CD4-positive, alpha-beta T cell treated with Interleukin-12 subunit alpha and Interleukin-12 subunit beta, for 1 hour (primary cell): ENCODE results near the gene ZFYVE28.

Experiments used
- DNase-seq: peaks from one replicate; pipeline ENCODE4 v3.0.0-alpha.2; 2020

The ZFYVE28 gene

GRCh38 chr4:2408976-2409375 lies 9.5 kb downstream of the ZFYVE28 start:
- no peak for DNase-seq

GRCh38 chr4:2408401-2408958 lies 10.0 kb downstream of the ZFYVE28 start:
- no peak for DNase-seq

- no peak for DNase-seq
Measured at GRCh38 chr4:2407991-2408342, 10.5 kb downstream of the ZFYVE28 start.

- no peak for DNase-seq
Measured at GRCh38 chr4:2406920-2407319, 11.5 kb downstream of the ZFYVE28 start.

- no peak for DNase-seq
Measured at GRCh38 chr4:2406406-2406805, 12.0 kb downstream of the ZFYVE28 start.

GRCh38 chr4:2402941-2403340 lies 15.5 kb downstream of the ZFYVE28 start:
- no peak for DNase-seq

GRCh38 chr4:2402048-2402842 lies 16.2 kb downstream of the ZFYVE28 start:
- no peak for DNase-seq

GRCh38 chr4:2401610-2401983 lies 16.8 kb downstream of the ZFYVE28 start:
- DNase-seq, result no peak

GRCh38 chr4:2400841-2401609 lies 17.4 kb downstream of the ZFYVE28 start:
- no peak for DNase-seq

GRCh38 chr4:2399631-2400190 lies 18.7 kb downstream of the ZFYVE28 start:
- no peak for DNase-seq

GRCh38 chr4:2399216-2399615 lies 19.2 kb downstream of the ZFYVE28 start:
- no peak for DNase-seq

GRCh38 chr4:2397596-2398379 lies 20.7 kb downstream of the ZFYVE28 start:
- no peak for DNase-seq

GRCh38 chr4:2396781-2397368 lies 21.6 kb downstream of the ZFYVE28 start:
- no peak for DNase-seq

GRCh38 chr4:2395584-2395983 lies 22.9 kb downstream of the ZFYVE28 start:
- DNase-seq, result no peak

GRCh38 chr4:2395038-2395437 lies 23.4 kb downstream of the ZFYVE28 start:
- no peak for DNase-seq

GRCh38 chr4:2394528-2394927 lies 23.9 kb downstream of the ZFYVE28 start:
- DNase-seq, result no peak

GRCh38 chr4:2393353-2394270 lies 24.8 kb downstream of the ZFYVE28 start:
- DNase-seq, result peak; percentile 18

- DNase-seq, result no peak
Measured at GRCh38 chr4:2390784-2391421, 27.5 kb downstream of the ZFYVE28 start.

GRCh38 chr4:2390146-2390545 lies 28.3 kb downstream of the ZFYVE28 start:
- no peak for DNase-seq

GRCh38 chr4:2389691-2390090 lies 28.8 kb downstream of the ZFYVE28 start:
- DNase-seq, result no peak
